HG03378 (cell line): ENCODE data around the gene MTRFR.

ENCODE experiments used
- ATAC-seq: cut with Tn5 transposase; IDR thresholded peaks from one replicate; pipeline ENCODE4 v1.9.1; 2021; ENCODE audit warnings: mild to moderate bottlenecking, moderate library complexity; ENCODE audit not compliant: unreplicated experiment

The MTRFR gene

DNA sequence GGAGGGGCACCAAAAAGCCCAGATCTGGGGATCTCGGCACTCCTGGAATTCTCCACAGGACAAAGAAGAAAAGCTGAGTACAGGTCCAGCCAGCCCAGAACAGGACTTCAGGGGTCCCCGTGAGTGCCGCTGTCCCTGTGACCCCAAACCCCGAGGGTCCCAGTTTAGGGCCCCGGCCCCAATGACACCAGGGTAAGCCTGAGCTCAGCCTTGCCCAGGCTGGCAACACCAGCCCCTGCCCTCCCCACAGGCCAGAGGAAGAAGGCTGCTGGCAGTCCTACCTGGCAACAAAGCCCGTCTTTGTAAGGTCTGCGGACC, 36.6 kb downstream of the MTRFR start:
- no peak for ATAC-seq

- no peak for ATAC-seq
Measured at GRCh38 chr12:123270214-123271000, 37.2 kb downstream of the MTRFR start.

DNA sequence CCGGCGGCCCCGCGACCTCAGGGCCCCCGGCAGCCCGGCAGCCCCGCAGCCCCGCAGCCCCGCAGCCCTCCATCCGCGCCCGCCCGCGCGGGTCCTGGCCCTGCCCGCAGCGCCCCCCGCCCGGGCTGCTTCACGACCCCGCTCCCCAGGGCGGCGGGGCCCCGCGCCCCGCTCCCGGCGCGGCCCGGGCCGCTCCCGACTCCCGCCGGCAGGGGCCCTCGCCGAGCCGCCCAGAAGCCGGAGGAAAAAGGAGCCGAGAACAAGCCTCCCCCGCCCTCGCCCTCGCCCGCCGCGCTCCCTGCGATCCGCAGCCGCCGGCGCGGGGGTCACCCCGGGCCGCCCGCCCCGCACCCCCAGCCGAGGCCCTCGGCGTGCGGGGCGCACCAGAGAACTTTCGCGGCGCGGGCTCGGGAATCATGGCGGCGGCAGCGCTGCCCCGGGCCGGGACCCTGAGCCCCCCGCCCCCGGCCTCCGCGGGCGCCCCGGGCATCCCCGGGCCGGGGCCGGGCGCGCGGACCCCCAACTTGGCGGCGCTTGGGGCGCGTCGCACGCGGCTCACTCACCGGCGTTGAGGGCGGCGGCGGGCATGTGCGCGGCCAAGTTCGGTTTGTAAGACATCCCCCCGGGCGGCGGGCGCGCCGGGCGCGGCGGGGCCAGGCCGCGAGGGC, 37.9 kb downstream of the MTRFR start:
- ATAC-seq: no peak

GRCh38 chr12:123273166-123273565, 39.9 kb downstream of the MTRFR start:
- ATAC-seq: no peak

- ATAC-seq: peak; percentile 82
Measured at GRCh38 chr12:123278101-123278627, 44.9 kb downstream of the MTRFR start.

GRCh38 chr12:123280971-123281370, 47.7 kb downstream of the MTRFR start:
- ATAC-seq: no peak

- ATAC-seq: no peak
Measured at GRCh38 chr12:123282111-123282510, 48.9 kb downstream of the MTRFR start.

DNA sequence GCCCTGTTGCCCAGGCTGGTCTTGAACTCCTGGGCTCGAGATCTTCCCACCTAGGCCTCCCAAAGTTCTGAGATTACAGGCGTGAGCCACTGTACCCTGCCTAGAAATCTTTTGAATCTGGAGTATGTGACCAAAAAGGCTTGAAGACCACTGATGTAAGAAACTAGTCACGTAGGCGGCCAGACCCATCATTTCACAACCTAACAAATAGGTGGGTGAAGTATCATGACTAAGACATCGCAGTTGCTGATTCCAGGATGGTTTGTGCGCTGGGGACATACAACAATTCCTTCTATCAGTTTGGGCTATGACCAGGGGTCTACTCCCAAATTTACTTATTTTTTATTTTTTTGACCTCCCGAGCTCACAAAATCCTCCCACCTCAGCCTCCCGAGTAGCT, 50.2 kb downstream of the MTRFR start:
- ATAC-seq: no peak

GRCh38 chr12:123284669-123285068, 51.4 kb downstream of the MTRFR start:
- ATAC-seq: no peak

- no peak for ATAC-seq
Measured at GRCh38 chr12:123286652-123287373, 53.6 kb downstream of the MTRFR start.

DNA sequence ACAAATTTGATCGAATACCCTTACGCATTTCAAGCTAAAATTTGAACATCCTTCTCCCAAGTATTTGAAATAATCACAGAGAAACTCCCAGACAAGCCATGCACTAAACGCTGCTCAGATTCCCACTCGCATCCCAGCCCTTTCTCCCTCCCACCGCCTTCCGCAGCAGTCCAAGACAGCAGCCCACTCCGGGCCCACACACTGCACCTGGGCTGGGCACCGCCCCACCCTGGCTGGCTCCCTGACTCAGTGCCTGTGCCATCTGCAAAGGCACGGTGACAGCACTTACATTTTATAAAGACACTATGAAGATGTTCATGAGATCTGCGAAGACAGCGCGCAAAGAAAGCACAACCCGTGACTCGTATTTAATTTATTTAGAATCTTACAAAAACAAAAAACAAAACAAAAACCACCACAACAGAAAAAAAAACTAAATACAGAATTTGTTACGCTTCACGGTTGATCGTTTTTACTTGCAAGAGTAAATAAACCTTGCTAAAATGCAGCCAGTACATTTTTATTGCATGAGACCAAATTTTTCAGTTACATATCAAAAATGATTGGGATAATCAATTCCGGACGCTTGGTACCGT, 55.6 kb downstream of the MTRFR start:
- no peak for ATAC-seq

GRCh38 chr12:123289911-123290310, 56.7 kb downstream of the MTRFR start:
- no peak for ATAC-seq

GRCh38 chr12:123293178-123293760, 60.0 kb downstream of the MTRFR start:
- ATAC-seq: no peak

GRCh38 chr12:123305136-123305535, 71.9 kb downstream of the MTRFR start:
- ATAC-seq: no peak

GRCh38 chr12:123306200-123306599, 73.0 kb downstream of the MTRFR start:
- ATAC-seq: no peak
